Activated T-cell treated with anti-CD3 and anti-CD28 coated beads, Interleukin-2, amount 50 U/mL, for 72 hours (primary cell): ENCODE data around the gene RGS7BP. TPM values are rescaled to one million over a fixed set of nuclear protein-coding genes. Genes with fewer than 3 reads are reported as not detected.

Experiments
- ATAC-seq, 2 donors: fragments of 150-1000 bp; cut with Tn5 transposase; replicated peaks in 1 of 2; 2 replicates each; pipeline ENCODE4 v1.10.0; 2021; ENCODE audit warnings: moderate library complexity in 2 of 2, mild to moderate bottlenecking in 1 of 2
- DNase-seq, 2 donors: peaks; one replicate each; pipeline ENCODE4 v3.0.0; 2021 to 2022; ENCODE audit warnings: mixed read lengths in 1 of 2
- H3K27ac Mint-ChIP-seq: one replicate; pipeline ENCODE4 v1.8.0; 2022; ENCODE audit warnings: mild to moderate bottlenecking, moderate library complexity, mixed read lengths
- H3K27me3 Mint-ChIP-seq: one replicate; pipeline ENCODE4 v1.8.0; 2022; ENCODE audit warnings: low read depth, mixed read lengths
- H3K36me3 Mint-ChIP-seq, 2 donors: one replicate each; pipeline ENCODE4 v1.8.0; 2022; ENCODE audit warnings: mixed read lengths in 2 of 2, mild to moderate bottlenecking in 1 of 2; ENCODE audit not compliant: insufficient read depth in 2 of 2
- H3K4me1 Mint-ChIP-seq: one replicate; pipeline ENCODE4 v1.8.0; 2022; ENCODE audit warnings: low read depth, mixed read lengths
- H3K4me3 Mint-ChIP-seq, 2 donors: one replicate each; pipeline ENCODE4 v1.8.0; 2022; ENCODE audit warnings: mild to moderate bottlenecking in 2 of 2, mixed read lengths in 2 of 2, moderate library complexity in 2 of 2
- H3K9me3 Mint-ChIP-seq, 2 donors: one replicate each; pipeline ENCODE4 v1.8.0; 2022; ENCODE audit warnings: mixed read lengths in 2 of 2
- total RNA-seq, 2 donors: library from RNA; stranded (reverse); gene quantifications; one replicate each; pipeline ENCODE4 v1.2.3, GENCODE V29; 2022

Gene RGS7BP
- total RNA-seq, 2 donors from 2014 or later: not detected

GRCh38 chr5:64654561-64654938 lies 148.7 kb downstream of the RGS7BP start:
- Mint-ChIP-seq H3K36me3 (peaks cover 0 to 2% of the 10 kb centered on the region in 2 donors), H3K9me3 (peaks cover 1 to 8% of the 10 kb centered on the region in 2 donors), H3K27ac (no peak overlapping the region), H3K27me3 (no peaks in the 10 kb centered on the region), H3K4me1 (no peaks in the 10 kb centered on the region), H3K4me3 (no peak overlapping the region)
- ATAC-seq: no peak
- no peak for DNase-seq

DNA sequence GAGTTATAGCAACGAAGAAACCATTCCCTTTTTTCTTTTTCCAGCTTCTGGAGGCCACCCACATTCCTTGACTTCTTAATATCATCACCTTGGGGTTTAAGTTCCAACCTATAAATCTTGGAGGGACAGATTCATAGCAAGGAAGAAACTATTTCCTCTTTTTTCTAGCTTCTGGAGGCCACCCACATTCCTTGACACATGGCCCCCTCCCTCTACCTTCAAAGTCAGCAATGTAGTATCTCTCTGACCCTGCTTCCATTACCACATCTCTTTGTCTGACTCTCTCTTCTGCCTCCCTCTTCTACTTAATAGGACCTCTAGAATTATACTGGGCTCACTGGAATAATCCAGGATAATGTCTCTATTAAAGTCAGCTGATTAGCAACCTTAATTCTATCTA lies 149.8 kb downstream of the RGS7BP start:
- DNase-seq (no peak), ATAC-seq (no peak)
- Mint-ChIP-seq H3K27ac (no peak overlapping the region), H3K27me3 (no peaks in the 10 kb centered on the region), H3K9me3 (peaks cover 1 to 8% of the 10 kb centered on the region in 2 donors), H3K4me1 (no peaks in the 10 kb centered on the region), H3K36me3 (peaks cover 0 to 2% of the 10 kb centered on the region in 2 donors), H3K4me3 (no peak overlapping the region)

- H3K36me3 Mint-ChIP-seq: peaks cover 0 to 2% of the 10 kb centered on the region in 2 donors
- peaks cover 1% of the 10 kb centered on the region for H3K27me3 Mint-ChIP-seq
- ATAC-seq: no peak
- no peak for DNase-seq
- H3K9me3 Mint-ChIP-seq: peaks cover 1 to 4% of the 10 kb centered on the region in 2 donors
- H3K4me1 Mint-ChIP-seq: no peaks in the 10 kb centered on the region
- no peak overlapping the region for H3K27ac Mint-ChIP-seq
- no peak overlapping the region for H3K4me3 Mint-ChIP-seq
Observed at GRCh38 chr5:64659289-64659688, 153.5 kb downstream of the RGS7BP start.

Other genes with a start within 250 kb of the RGS7BP start
- gene SHISAL2B, start 184.5 kb downstream of the RGS7BP start, total RNA-seq: not detected